ENCODE data around the gene DAGLA. TPM values are rescaled to one million over a fixed set of nuclear protein-coding genes. Genes with fewer than 3 reads are reported as not detected.
"Not testable (repeated sequence)": the region's sequence is repeated elsewhere in the genome, so short reads cannot be mapped to it uniquely, and the experiment has no call there.

The DAGLA gene
- total RNA-seq, 5 donors from 2014 or later (not counting 1 experiment from before 2014, with no cell fraction given): 0.15 to 1.6 (median 0.23) TPM

DNA sequence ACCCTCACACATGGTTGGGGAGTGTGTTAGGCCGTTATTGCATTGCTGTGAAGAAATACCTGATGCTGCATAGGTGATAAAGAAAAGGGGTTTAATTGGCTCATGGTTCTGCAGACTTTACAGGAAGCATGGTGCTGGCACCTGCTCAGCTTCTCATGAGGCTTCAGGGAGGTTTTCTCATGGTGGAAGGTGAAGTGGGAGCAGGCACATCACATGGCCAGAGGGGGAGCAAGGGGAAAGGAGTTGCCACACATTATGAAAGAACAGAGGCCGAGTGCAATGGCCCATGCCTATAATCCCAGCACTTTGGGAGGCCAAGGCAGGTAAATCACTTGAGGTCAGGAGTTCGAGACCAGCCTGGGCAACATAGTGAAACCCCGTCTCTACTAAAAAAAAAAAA, 19.2 kb upstream of the DAGLA start:
- H3K27me3 Mint-ChIP-seq; H3K4me3 ChIP-seq (ENCODE audit: control insufficient read depth in 1 of 2, extremely low read depth in 1 of 2, low read length in 1 of 2); H3K9me3 Mint-ChIP-seq; ATAC-seq (replicated peaks in 1 of 4); POLR2A ChIA-PET; H3K4me1 Mint-ChIP-seq; H3K27ac Mint-ChIP-seq; H3K36me3 ChIP-seq (ENCODE audit: control insufficient read depth in 2 of 2, extremely low read depth in 1 of 2, insufficient read depth in 1 of 2, low read length in 1 of 2); H3K4me1 ChIP-seq (ENCODE audit: control insufficient read depth in 1 of 2, extremely low read depth in 1 of 2, insufficient read depth in 2 of 2, low read length in 2 of 2); H3K36me3 Mint-ChIP-seq; CTCF ChIA-PET; H3K9me3 ChIP-seq; DNase-seq; H3K4me3 Mint-ChIP-seq; H3K27ac ChIP-seq (ENCODE audit: low read length): not testable (repeated sequence)
- WGBS (ENCODE audit: insufficient coverage): no CpG with 5 or more reads among the region's 4 CpGs
- peaks cover 0 to 14% of the 10 kb centered on the region in 2 experiments for H3K27me3 ChIP-seq (replicated peaks in 1 of 2; ENCODE audit: control insufficient read depth in 2 of 2, extremely low read depth in 1 of 2, insufficient read depth in 2 of 2, low read length in 1 of 2)

DNA sequence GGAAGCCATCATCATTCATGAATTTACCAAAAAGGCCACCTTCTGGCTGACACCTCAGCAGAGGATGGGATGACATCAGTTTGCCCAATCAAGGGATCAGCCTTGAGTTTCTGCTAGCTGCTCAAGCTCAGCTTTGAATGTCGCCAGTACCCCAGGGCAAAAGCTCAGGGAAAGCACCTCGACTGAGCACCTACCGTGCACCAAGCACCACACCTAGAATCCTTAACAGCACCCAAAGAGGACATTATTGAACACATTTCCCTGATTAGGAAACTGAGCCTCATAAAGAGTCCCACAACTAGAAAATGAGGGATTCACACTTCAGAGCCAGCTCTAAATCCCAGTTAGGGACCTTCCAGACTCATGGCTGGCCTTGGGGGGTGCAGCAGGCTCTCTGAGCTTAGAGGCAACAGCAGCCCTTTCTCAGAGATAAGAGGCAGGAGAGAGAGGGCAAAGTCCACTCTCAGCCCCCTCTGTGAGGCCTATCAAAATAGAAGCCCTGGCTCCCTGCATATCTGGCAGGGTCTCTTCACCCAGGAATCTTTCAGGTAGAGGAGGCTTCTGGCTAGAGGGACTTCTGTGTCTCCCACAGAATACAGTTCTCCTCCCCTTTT, 13.4 kb upstream of the DAGLA start:
- no peak for DNase-seq
- no peaks in the 10 kb centered on the region for H3K36me3 ChIP-seq (ENCODE audit: control insufficient read depth in 2 of 2, extremely low read depth in 1 of 2, insufficient read depth in 1 of 2, low read length in 1 of 2)
- POLR2A ChIA-PET: no interaction called here
- H3K9me3 ChIP-seq: no peaks in the 10 kb centered on the region
- peaks cover 7 to 10% of the 10 kb centered on the region in 2 donors for H3K27me3 Mint-ChIP-seq
- no peak for ATAC-seq (replicated peaks in 1 of 4)
- peaks cover 0 to 19% of the 10 kb centered on the region in 2 experiments for H3K27me3 ChIP-seq (replicated peaks in 1 of 2; ENCODE audit: control insufficient read depth in 2 of 2, extremely low read depth in 1 of 2, insufficient read depth in 2 of 2, low read length in 1 of 2)
- no peak overlapping the region for H3K4me3 Mint-ChIP-seq
- H3K36me3 Mint-ChIP-seq: no peaks in the 10 kb centered on the region
- no peaks in the 10 kb centered on the region for H3K4me1 Mint-ChIP-seq
- H3K4me1 ChIP-seq (ENCODE audit: control insufficient read depth in 1 of 2, extremely low read depth in 1 of 2, insufficient read depth in 2 of 2, low read length in 2 of 2): no peaks in the 10 kb centered on the region
- CTCF ChIA-PET: interaction anchor here in 1 of 2 donors (0.6 kb wide), 1 partner anchor 306 kb away, joined by 3 read pairs; no protein-coding TSS in a partner anchor
- H3K9me3 Mint-ChIP-seq: no peaks in the 10 kb centered on the region
- H3K4me3 ChIP-seq (ENCODE audit: control insufficient read depth in 1 of 2, extremely low read depth in 1 of 2, low read length in 1 of 2): no peak overlapping the region
- no peak overlapping the region for H3K27ac ChIP-seq (ENCODE audit: low read length)
- 70% methylated on average over 3 of the region's 3 CpGs for WGBS (ENCODE audit: insufficient coverage)
- no peak overlapping the region for H3K27ac Mint-ChIP-seq

DNA sequence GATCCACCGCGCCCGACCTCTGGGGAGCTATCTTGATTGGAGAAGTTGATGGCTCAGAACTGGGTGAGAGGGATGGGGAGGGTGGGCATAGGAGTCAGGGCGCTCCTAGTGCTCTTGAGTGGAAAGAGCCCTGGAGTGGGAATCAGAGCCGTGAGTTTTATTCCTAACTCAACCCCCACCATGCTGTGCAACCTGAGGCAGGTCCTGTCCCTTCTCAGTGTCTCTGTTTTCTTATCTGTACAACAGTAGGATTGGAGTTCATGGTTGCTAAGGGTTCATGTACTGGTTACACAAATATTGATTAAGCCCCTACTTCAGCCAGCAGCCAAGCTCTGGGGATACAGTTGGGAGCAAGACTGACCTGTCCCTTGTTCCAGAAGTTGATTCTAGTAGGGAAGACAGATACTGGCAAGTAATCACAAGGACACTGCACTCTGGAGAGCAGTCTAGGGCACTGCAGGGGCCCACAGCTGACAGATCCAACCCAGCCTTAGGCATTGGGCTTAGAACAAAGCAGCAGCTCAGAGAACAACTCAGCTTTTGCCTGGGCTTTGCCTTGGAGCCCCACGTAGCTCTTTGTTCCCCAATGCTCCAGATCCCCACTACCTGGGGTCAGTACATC, 12.4 kb upstream of the DAGLA start:
- Mint-ChIP-seq H3K27me3 (peaks cover 7 to 12% of the 10 kb centered on the region in 2 donors), H3K9me3 (no peaks in the 10 kb centered on the region), H3K4me1 (no peaks in the 10 kb centered on the region), H3K4me3 (no peak overlapping the region), H3K27ac (no peak overlapping the region), H3K36me3 (no peaks in the 10 kb centered on the region)
- peaks cover 0 to 17% of the 10 kb centered on the region in 2 experiments for H3K27me3 ChIP-seq (replicated peaks in 1 of 2; ENCODE audit: control insufficient read depth in 2 of 2, extremely low read depth in 1 of 2, insufficient read depth in 2 of 2, low read length in 1 of 2)
- ChIA-PET CTCF (interaction anchor here in 1 of 2 donors (0.6 kb wide), 1 partner anchor 95 kb away, joined by 3 read pairs; no protein-coding TSS in a partner anchor), POLR2A (no interaction called here)
- DNase-seq (no peak), ATAC-seq (replicated peaks in 1 of 4) (no peak)
- H3K4me3 ChIP-seq (ENCODE audit: control insufficient read depth in 1 of 2, extremely low read depth in 1 of 2, low read length in 1 of 2): no peak overlapping the region
- H3K36me3 ChIP-seq (ENCODE audit: control insufficient read depth in 2 of 2, extremely low read depth in 1 of 2, insufficient read depth in 1 of 2, low read length in 1 of 2): no peaks in the 10 kb centered on the region
- 50% methylated on average over 1 of the region's 6 CpGs for WGBS (ENCODE audit: insufficient coverage)
- H3K4me1 ChIP-seq (ENCODE audit: control insufficient read depth in 1 of 2, extremely low read depth in 1 of 2, insufficient read depth in 2 of 2, low read length in 2 of 2): no peaks in the 10 kb centered on the region
- no peaks in the 10 kb centered on the region for H3K9me3 ChIP-seq
- H3K27ac ChIP-seq (ENCODE audit: low read length): no peak overlapping the region

DNA sequence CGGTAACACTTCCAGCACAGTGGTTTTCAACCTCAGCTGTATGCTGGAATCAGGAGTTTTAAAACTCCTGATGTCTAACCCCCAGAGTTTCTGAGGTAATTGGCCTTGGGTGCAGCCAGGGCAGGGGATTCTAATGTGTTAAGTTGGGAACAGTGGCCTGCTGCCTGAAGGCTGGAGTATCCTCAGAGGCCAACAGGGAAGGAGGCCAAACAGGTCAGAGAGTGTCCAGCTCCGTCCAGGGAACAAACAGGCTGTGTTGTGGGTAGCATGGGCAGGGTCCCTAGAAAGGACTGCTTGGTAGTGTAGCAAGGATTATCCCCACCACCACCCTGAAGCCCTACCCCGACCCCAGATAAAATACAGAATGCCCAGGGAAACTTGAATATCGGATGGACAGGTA, 10.8 kb upstream of the DAGLA start:
- Mint-ChIP-seq H3K9me3 (no peaks in the 10 kb centered on the region), H3K27me3 (peaks cover 18 to 21% of the 10 kb centered on the region in 2 donors), H3K27ac (no peak overlapping the region), H3K4me3 (no peak overlapping the region), H3K36me3 (no peaks in the 10 kb centered on the region), H3K4me1 (no peaks in the 10 kb centered on the region)
- Histone ChIP-seq H3K4me3 (ENCODE audit: control insufficient read depth in 1 of 2, extremely low read depth in 1 of 2, low read length in 1 of 2) (no peak overlapping the region), H3K27ac (ENCODE audit: low read length) (no peak overlapping the region), H3K4me1 (ENCODE audit: control insufficient read depth in 1 of 2, extremely low read depth in 1 of 2, insufficient read depth in 2 of 2, low read length in 2 of 2) (no peaks in the 10 kb centered on the region), H3K36me3 (ENCODE audit: control insufficient read depth in 2 of 2, extremely low read depth in 1 of 2, insufficient read depth in 1 of 2, low read length in 1 of 2) (no peaks in the 10 kb centered on the region), H3K9me3 (no peaks in the 10 kb centered on the region), H3K27me3 (replicated peaks in 1 of 2; ENCODE audit: control insufficient read depth in 2 of 2, extremely low read depth in 1 of 2, insufficient read depth in 2 of 2, low read length in 1 of 2) (peaks cover 0 to 17% of the 10 kb centered on the region in 2 experiments)
- WGBS (ENCODE audit: insufficient coverage): 100% methylated on average over 1 of the region's 4 CpGs
- ATAC-seq (replicated peaks in 1 of 4) (no peak), DNase-seq (no peak)
- CTCF ChIA-PET: no interaction called here
- POLR2A ChIA-PET: no interaction called here

DNA sequence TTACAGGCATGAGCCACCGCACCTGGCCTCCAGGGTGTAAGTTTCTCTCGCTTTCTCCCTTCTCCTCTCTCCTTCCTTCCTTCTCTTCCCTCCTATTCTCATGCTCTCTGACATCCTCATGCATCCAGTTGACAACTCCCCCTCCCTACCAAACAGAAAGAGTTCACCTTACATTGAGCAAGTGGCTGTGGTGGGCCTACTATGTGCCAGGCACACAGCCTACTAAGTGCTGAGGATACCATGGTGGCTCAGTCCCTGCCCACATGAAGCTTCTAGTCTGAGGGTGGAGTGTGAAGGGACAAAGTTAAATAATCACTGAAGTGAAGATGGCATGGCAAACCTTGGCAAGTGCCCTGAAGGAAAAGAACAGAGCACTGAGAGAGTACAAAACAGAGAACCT, 9.6 kb upstream of the DAGLA start:
- ATAC-seq (replicated peaks in 1 of 4) (no peak), DNase-seq (no peak)
- H3K9me3 ChIP-seq: no peaks in the 10 kb centered on the region
- Mint-ChIP-seq H3K9me3 (no peaks in the 10 kb centered on the region), H3K27me3 (peaks cover 18 to 25% of the 10 kb centered on the region in 2 donors), H3K36me3 (no peaks in the 10 kb centered on the region), H3K27ac (no peak overlapping the region), H3K4me3 (no peak overlapping the region), H3K4me1 (no peaks in the 10 kb centered on the region)
- no peak overlapping the region for H3K27ac ChIP-seq (ENCODE audit: low read length)
- POLR2A ChIA-PET: no interaction called here
- H3K4me3 ChIP-seq (ENCODE audit: control insufficient read depth in 1 of 2, extremely low read depth in 1 of 2, low read length in 1 of 2): no peak overlapping the region
- WGBS (ENCODE audit: insufficient coverage): 100% methylated on average over 2 of the region's 2 CpGs
- H3K4me1 ChIP-seq (ENCODE audit: control insufficient read depth in 1 of 2, extremely low read depth in 1 of 2, insufficient read depth in 2 of 2, low read length in 2 of 2): no peaks in the 10 kb centered on the region
- H3K27me3 ChIP-seq (replicated peaks in 1 of 2; ENCODE audit: control insufficient read depth in 2 of 2, extremely low read depth in 1 of 2, insufficient read depth in 2 of 2, low read length in 1 of 2): peaks cover 0 to 24% of the 10 kb centered on the region in 2 experiments
- CTCF ChIA-PET: no interaction called here
- H3K36me3 ChIP-seq (ENCODE audit: control insufficient read depth in 2 of 2, extremely low read depth in 1 of 2, insufficient read depth in 1 of 2, low read length in 1 of 2): no peaks in the 10 kb centered on the region

DNA sequence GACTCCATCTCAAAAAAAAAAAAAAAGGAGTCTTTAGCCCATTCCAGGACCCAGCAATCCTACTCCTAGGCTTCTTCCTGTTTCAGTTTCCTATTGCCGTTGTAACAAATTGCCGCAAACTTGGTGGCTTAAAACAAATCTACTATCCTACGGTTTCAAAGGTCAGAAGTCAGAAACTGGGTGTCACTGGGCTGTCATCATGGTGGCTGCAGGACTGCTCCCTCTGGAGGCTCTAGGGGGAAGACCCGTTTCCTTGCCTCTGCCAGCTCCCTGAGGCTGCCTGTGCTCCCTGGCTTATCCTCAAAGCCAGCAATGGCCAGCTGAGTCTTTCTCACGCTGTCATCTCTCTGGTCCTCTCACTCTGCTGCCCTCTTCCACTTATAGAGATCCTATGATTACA, 8.7 kb upstream of the DAGLA start:
- 34% methylated on average over 5 of the region's 5 CpGs for WGBS (ENCODE audit: insufficient coverage)
- peaks cover 0 to 32% of the 10 kb centered on the region in 2 experiments for H3K27me3 ChIP-seq (replicated peaks in 1 of 2; ENCODE audit: control insufficient read depth in 2 of 2, extremely low read depth in 1 of 2, insufficient read depth in 2 of 2, low read length in 1 of 2)
- H3K27me3 Mint-ChIP-seq: peaks cover 21 to 33% of the 10 kb centered on the region in 2 donors

More for the DNA sequence above, 8.7 kb upstream of the DAGLA start:
- no peak overlapping the region for H3K4me3 Mint-ChIP-seq
- ChIA-PET POLR2A (interaction anchor here in 1 of 2 donors (0.7 kb wide), 1 partner anchor 19 kb away, joined by 3 read pairs; no protein-coding TSS in a partner anchor), CTCF (no interaction called here)
- Histone ChIP-seq H3K4me1 (ENCODE audit: control insufficient read depth in 1 of 2, extremely low read depth in 1 of 2, insufficient read depth in 2 of 2, low read length in 2 of 2) (no peaks in the 10 kb centered on the region), H3K9me3 (no peaks in the 10 kb centered on the region), H3K27ac (ENCODE audit: low read length) (no peak overlapping the region), H3K36me3 (ENCODE audit: control insufficient read depth in 2 of 2, extremely low read depth in 1 of 2, insufficient read depth in 1 of 2, low read length in 1 of 2) (no peaks in the 10 kb centered on the region), H3K4me3 (ENCODE audit: control insufficient read depth in 1 of 2, extremely low read depth in 1 of 2, low read length in 1 of 2) (no peak overlapping the region)
- H3K36me3 Mint-ChIP-seq: no peaks in the 10 kb centered on the region
- DNase-seq (no peak), ATAC-seq (replicated peaks in 1 of 4) (no peak)
- no peak overlapping the region for H3K27ac Mint-ChIP-seq
- H3K4me1 Mint-ChIP-seq: no peaks in the 10 kb centered on the region
- no peaks in the 10 kb centered on the region for H3K9me3 Mint-ChIP-seq

Data from T-cell (primary cell).